ENCODE measurements around the gene MAP3K4.

The MAP3K4 gene

GRCh38 chr6:161143663-161144430, 152.3 kb downstream of the MAP3K4 start:
- DNase-seq (ENCODE audit: low spot score), result no peak

GRCh38 chr6:161150136-161150535, 158.6 kb downstream of the MAP3K4 start:
- DNase-seq (ENCODE audit: low spot score), result no peak

GRCh38 chr6:161150566-161150965, 159.0 kb downstream of the MAP3K4 start:
- DNase-seq (ENCODE audit: low spot score), result no peak

GRCh38 chr6:161151059-161151645, 159.6 kb downstream of the MAP3K4 start:
- no peak for DNase-seq (ENCODE audit: low spot score)

- DNase-seq (ENCODE audit: low spot score), result no peak
Measured at GRCh38 chr6:161151660-161152526, 160.3 kb downstream of the MAP3K4 start.

GRCh38 chr6:161152527-161152862, 160.9 kb downstream of the MAP3K4 start:
- no peak for DNase-seq (ENCODE audit: low spot score)

GRCh38 chr6:161152907-161153662, 161.5 kb downstream of the MAP3K4 start:
- no peak for DNase-seq (ENCODE audit: low spot score)

- DNase-seq (ENCODE audit: low spot score), result no peak
Measured at GRCh38 chr6:161153725-161154124, 162.2 kb downstream of the MAP3K4 start.

- DNase-seq (ENCODE audit: low spot score), result no peak
Measured at GRCh38 chr6:161154796-161155335, 163.3 kb downstream of the MAP3K4 start.

GRCh38 chr6:161161121-161161520, 169.6 kb downstream of the MAP3K4 start:
- no peak for DNase-seq (ENCODE audit: low spot score)

GRCh38 chr6:161161889-161162624, 170.5 kb downstream of the MAP3K4 start:
- DNase-seq (ENCODE audit: low spot score), result no peak

- no peak for DNase-seq (ENCODE audit: low spot score)
Measured at GRCh38 chr6:161162722-161163121, 171.2 kb downstream of the MAP3K4 start.

- no peak for DNase-seq (ENCODE audit: low spot score)
Measured at GRCh38 chr6:161163466-161164181, 172.1 kb downstream of the MAP3K4 start.

GRCh38 chr6:161164182-161164625, 172.6 kb downstream of the MAP3K4 start:
- no peak for DNase-seq (ENCODE audit: low spot score)

- no peak for DNase-seq (ENCODE audit: low spot score)
Measured at GRCh38 chr6:161166176-161166575, 174.6 kb downstream of the MAP3K4 start.

- DNase-seq (ENCODE audit: low spot score), result no peak
Measured at GRCh38 chr6:161166677-161167076, 175.1 kb downstream of the MAP3K4 start.
